Parathyroid adenoma (tissue), 2 donors: ENCODE measurements around the gene TOB2.
"Not testable (repeated sequence)": the region's sequence is repeated elsewhere in the genome, so short reads cannot be mapped to it uniquely, and the experiment has no call there.

ENCODE experiments used
- H2AFZ ChIP-seq: fragments of 300-600 bp; sonication (generic); one replicate; pipeline ENCODE4 v1.7.0; 2017; ENCODE audit warnings: antibody characterized with exemption, mild to moderate bottlenecking
- H3K27ac ChIP-seq: fragments of 300-600 bp; sonication (generic); one replicate; pipeline ENCODE4 v1.7.0; 2017
- H3K27me3 ChIP-seq: fragments of 300-600 bp; sonication (generic); one replicate; pipeline ENCODE4 v1.7.0; 2017; ENCODE audit warnings: low read length; ENCODE audit not compliant: control insufficient read depth, insufficient read depth
- H3K36me3 ChIP-seq: fragments of 300-600 bp; sonication (generic); one replicate; pipeline ENCODE4 v1.7.0; 2017; ENCODE audit warnings: low read length; ENCODE audit not compliant: control insufficient read depth, insufficient read depth
- H3K4me1 ChIP-seq: fragments of 300-600 bp; sonication (generic); one replicate; pipeline ENCODE4 v1.7.0; 2017; ENCODE audit warnings: control low read depth
- H3K4me2 ChIP-seq: fragments of 300-600 bp; sonication (generic); one replicate; pipeline ENCODE4 v1.7.0; 2017; ENCODE audit warnings: low read length
- H3K4me3 ChIP-seq: fragments of 300-600 bp; sonication (generic); one replicate; pipeline ENCODE4 v1.7.0; 2017; ENCODE audit warnings: low read depth, low read length
- H3K79me2 ChIP-seq: fragments of 300-600 bp; sonication (generic); one replicate; pipeline ENCODE4 v1.7.0; 2017; ENCODE audit warnings: control low read depth
- H3K9ac ChIP-seq: fragments of 300-600 bp; sonication (generic); one replicate; pipeline ENCODE4 v1.7.0; 2017; ENCODE audit warnings: mild to moderate bottlenecking
- H3K9me3 ChIP-seq: fragments of 300-600 bp; sonication (generic); one replicate; pipeline ENCODE4 v1.7.0; 2017; ENCODE audit warnings: low read length; ENCODE audit not compliant: control insufficient read depth
- CTCF ChIP-seq: fragments of 300-600 bp; sonication (generic); IDR thresholded peaks from one replicate; pipeline ENCODE4 v1.7.0; 2017; ENCODE audit warnings: antibody characterized with exemption, mild to moderate bottlenecking
- donor health status: primary hyperparathyroidism.

The TOB2 gene

GRCh38 chr22:41435560-41435959, 11.0 kb downstream of the TOB2 start:
- Histone ChIP-seq H3K4me3 (no peak overlapping the region), H3K79me2 (peaks cover 24% of the 10 kb centered on the region), H3K4me2 (no peak overlapping the region), H3K4me1 (peaks cover 9% of the 10 kb centered on the region), H3K9ac (no peak overlapping the region), H3K9me3 (no peaks in the 10 kb centered on the region), H3K27ac (no peak overlapping the region), H3K36me3 (no peaks in the 10 kb centered on the region), H3K27me3 (no peaks in the 10 kb centered on the region), H2AFZ (no peak overlapping the region)
- TF ChIP-seq CTCF = no peak

GRCh38 chr22:41434361-41435003, 12.1 kb downstream of the TOB2 start:
- peaks cover 24% of the 10 kb centered on the region for H3K79me2 ChIP-seq
- not testable (repeated sequence) for H3K4me3 ChIP-seq, H3K4me2 ChIP-seq, H3K27ac ChIP-seq, H3K27me3 ChIP-seq, H3K4me1 ChIP-seq, H3K9me3 ChIP-seq, H3K9ac ChIP-seq, H3K36me3 ChIP-seq, H2AFZ ChIP-seq

GRCh38 chr22:41433480-41433879, 13.1 kb downstream of the TOB2 start:
- H3K9ac ChIP-seq, H3K27me3 ChIP-seq, H3K4me1 ChIP-seq, H3K27ac ChIP-seq, H3K4me2 ChIP-seq, H2AFZ ChIP-seq, H3K9me3 ChIP-seq, H3K36me3 ChIP-seq, H3K4me3 ChIP-seq: not testable (repeated sequence)
- peaks cover 24% of the 10 kb centered on the region for H3K79me2 ChIP-seq

GRCh38 chr22:41431656-41432055, 14.9 kb downstream of the TOB2 start:
- Histone ChIP-seq H3K4me3 (no peak overlapping the region), H3K36me3 (no peaks in the 10 kb centered on the region), H3K27ac (no peak overlapping the region), H2AFZ (no peak overlapping the region), H3K9me3 (no peaks in the 10 kb centered on the region), H3K9ac (no peak overlapping the region), H3K79me2 (peaks cover 23% of the 10 kb centered on the region), H3K4me1 (no peaks in the 10 kb centered on the region), H3K4me2 (no peak overlapping the region), H3K27me3 (no peaks in the 10 kb centered on the region)
- TF ChIP-seq CTCF = no peak

DNA sequence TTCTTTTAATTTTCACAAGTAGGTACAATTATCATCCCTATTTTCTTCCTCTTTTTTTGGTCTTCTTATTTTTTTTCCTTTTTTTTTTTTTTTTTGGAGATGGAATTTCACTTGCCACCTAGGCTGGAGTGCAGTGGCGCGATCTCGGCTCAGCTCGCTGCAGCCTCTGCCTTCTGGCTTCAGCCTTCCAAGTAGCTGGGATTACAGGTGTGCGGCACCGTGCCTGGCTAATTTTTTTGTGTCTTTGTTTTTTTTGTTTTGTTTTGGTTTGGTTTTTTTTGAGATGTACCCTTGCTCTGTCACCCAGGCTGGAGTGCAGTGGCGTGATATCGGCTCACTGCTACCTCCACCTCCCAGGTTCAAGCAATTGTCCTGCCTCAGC, 16.7 kb downstream of the TOB2 start:
- Histone ChIP-seq H3K4me2 (no peak overlapping the region), H3K4me3 (no peak overlapping the region), H3K9ac (no peak overlapping the region), H3K4me1 (no peaks in the 10 kb centered on the region), H3K27me3 (no peaks in the 10 kb centered on the region), H3K79me2 (peaks cover 8% of the 10 kb centered on the region), H3K27ac (no peak overlapping the region), H3K36me3 (no peaks in the 10 kb centered on the region), H3K9me3 (no peaks in the 10 kb centered on the region), H2AFZ (no peak overlapping the region)
- no peak for TF ChIP-seq CTCF
